Measurements from ENCODE around the gene SMARCA2.

SMARCA2 gene

DNA sequence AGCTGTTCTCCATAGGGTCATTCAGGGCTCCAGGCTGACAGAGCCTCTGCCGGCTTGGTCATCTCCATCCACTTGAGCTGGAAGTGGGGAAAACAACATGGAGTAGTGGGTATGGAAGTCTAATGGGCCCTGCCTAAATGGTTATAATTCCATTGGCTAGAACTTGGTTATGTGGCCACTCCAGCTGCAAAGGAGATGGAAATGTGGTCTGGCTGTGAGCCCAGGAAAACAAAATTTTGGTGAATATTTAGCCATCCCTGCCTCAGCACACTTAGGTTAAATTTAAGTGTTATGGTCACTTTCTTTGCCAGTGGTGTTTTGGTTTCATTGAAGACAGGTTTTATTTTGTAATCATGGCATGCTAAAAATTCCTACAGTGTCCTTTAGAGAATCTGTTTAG, 112.3 kb downstream of the SMARCA2 start:
- Histone ChIP-seq H3K4me1 (ENCODE audit: control insufficient read depth, insufficient read depth, low read length, poor library complexity, severe bottlenecking) (no peaks in the 10 kb centered on the region), H3K36me3 (ENCODE audit: control insufficient read depth, insufficient read depth, low read length) (no peaks in the 10 kb centered on the region), H3K27ac (ENCODE audit: low read depth, low read length, severe bottlenecking) (no peak overlapping the region), H3K4me3 (ENCODE audit: extremely low read depth, insufficient read depth, low read length, poor library complexity, severe bottlenecking) (no peak overlapping the region), H3K9me3 (ENCODE audit: control insufficient read depth, low read length) (no peaks in the 10 kb centered on the region)
- 73 to 100% methylated on average over 1 of the region's 1 CpG for WGBS, 2 experiments (ENCODE audit: insufficient coverage in 2 of 2)

DNA sequence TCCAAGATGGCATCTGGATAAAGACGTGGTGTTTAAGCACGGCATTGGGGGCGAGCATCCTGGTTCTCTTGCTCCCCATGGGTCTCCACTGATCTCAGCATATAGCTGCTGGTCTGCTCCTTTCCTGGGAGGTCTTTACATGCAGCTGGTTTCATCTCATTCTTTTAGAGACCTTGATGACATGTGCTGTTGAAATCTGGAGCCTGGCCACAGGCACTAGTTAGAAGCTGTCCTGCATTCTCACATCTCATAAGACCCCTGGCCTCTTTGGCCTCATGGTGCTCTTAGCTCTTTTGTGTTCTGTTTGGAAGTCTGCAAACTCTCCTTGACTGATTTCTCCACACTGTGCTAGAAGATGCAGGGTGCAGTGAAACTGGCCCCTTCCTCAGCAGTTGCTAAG, 113.0 kb downstream of the SMARCA2 start:
- H3K4me1 ChIP-seq (ENCODE audit: control insufficient read depth, insufficient read depth, low read length, poor library complexity, severe bottlenecking), result peaks cover 3% of the 10 kb centered on the region
- H3K9me3 ChIP-seq (ENCODE audit: control insufficient read depth, low read length), result no peaks in the 10 kb centered on the region
- no peak overlapping the region for H3K4me3 ChIP-seq (ENCODE audit: extremely low read depth, insufficient read depth, low read length, poor library complexity, severe bottlenecking)
- no peaks in the 10 kb centered on the region for H3K36me3 ChIP-seq (ENCODE audit: control insufficient read depth, insufficient read depth, low read length)
- WGBS, 2 experiments (ENCODE audit: insufficient coverage in 2 of 2), result 100% methylated on average over 3 of the region's 3 CpGs
- no peak overlapping the region for H3K27ac ChIP-seq (ENCODE audit: low read depth, low read length, severe bottlenecking)

DNA sequence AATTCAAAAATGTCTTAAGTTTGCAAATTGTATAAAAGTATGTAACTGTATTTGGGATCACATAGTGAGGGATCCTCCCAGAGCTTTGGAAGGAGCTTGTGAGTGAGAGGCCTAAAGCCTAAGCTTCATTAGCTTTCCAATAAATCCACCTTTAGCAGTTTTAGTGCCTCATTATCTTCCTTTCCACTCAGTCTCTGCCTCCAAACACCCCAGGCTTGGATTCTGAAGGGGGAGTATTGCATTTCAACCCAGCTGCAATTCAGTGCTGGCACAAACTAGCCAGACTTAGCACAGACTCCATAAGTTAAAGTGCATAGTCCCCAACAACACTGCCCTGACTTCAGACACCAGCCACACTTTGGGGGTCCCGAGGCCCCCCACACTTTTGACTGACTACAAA, 113.5 kb downstream of the SMARCA2 start:
- Histone ChIP-seq H3K4me3 (ENCODE audit: extremely low read depth, insufficient read depth, low read length, poor library complexity, severe bottlenecking) (no peak overlapping the region), H3K4me1 (ENCODE audit: control insufficient read depth, insufficient read depth, low read length, poor library complexity, severe bottlenecking) (peaks cover 3% of the 10 kb centered on the region), H3K36me3 (ENCODE audit: control insufficient read depth, insufficient read depth, low read length) (no peaks in the 10 kb centered on the region), H3K9me3 (ENCODE audit: control insufficient read depth, low read length) (no peaks in the 10 kb centered on the region), H3K27ac (ENCODE audit: low read depth, low read length, severe bottlenecking) (no peak overlapping the region)
- 75 to 100% methylated on average over 1 of the region's 1 CpG for WGBS, 2 experiments (ENCODE audit: insufficient coverage in 2 of 2)

DNA sequence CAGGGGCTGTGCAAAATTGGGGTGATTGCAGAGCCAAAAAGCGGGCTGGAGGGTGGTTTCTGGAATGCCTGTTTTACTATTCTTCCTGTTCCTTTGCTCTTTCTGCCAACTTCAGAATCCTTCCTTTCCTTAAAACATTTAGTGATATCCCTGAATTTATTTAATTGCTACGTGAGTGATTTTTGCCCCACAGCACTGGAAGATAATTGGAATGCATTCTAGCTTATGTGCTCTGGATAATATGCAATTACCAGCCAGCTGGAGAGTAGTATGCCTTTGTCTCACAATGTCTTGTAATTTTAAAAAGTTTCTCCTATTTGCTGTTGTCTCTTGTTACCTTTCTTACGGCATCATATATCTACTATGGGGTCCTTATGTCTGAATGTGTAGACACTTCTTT, 115.8 kb downstream of the SMARCA2 start:
- H3K36me3 ChIP-seq (ENCODE audit: control insufficient read depth, insufficient read depth, low read length), result no peaks in the 10 kb centered on the region
- peaks cover 3% of the 10 kb centered on the region for H3K4me1 ChIP-seq (ENCODE audit: control insufficient read depth, insufficient read depth, low read length, poor library complexity, severe bottlenecking)
- no peak overlapping the region for H3K4me3 ChIP-seq (ENCODE audit: extremely low read depth, insufficient read depth, low read length, poor library complexity, severe bottlenecking)
- no peaks in the 10 kb centered on the region for H3K9me3 ChIP-seq (ENCODE audit: control insufficient read depth, low read length)
- 80 to 100% methylated on average over 1 of the region's 3 CpGs for WGBS, 2 experiments (ENCODE audit: insufficient coverage in 2 of 2)
- H3K27ac ChIP-seq (ENCODE audit: low read depth, low read length, severe bottlenecking), result no peak overlapping the region

DNA sequence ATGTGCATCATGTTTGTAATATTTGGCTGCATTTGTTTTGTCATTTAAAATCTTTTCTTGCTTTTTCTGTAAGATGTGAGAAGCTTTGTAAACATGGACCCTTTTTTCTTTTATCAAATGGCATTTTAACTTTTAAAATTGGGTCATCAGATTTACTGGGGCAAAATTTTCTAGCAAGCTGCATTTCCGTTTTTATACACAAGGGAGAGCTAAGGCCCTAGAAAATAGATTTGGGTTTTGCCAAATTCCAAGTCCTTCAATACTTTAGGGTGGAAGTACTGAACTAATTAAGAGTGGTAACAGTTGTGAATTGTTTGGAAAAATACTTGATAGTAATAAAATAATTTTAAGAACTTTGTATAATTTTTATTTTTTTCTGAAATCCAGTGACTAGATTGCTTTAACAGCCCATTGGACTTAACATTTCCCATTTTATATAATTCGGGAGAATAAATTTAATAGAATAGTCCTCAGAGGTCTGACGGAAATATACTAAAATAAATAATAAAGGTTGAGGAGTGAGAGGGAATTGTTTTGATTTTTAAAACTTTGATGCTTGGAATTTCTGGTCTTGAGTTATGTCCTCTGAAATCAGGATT, 117.4 kb downstream of the SMARCA2 start:
- H3K9me3 ChIP-seq (ENCODE audit: control insufficient read depth, low read length), result no peaks in the 10 kb centered on the region
- no peak overlapping the region for H3K4me3 ChIP-seq (ENCODE audit: extremely low read depth, insufficient read depth, low read length, poor library complexity, severe bottlenecking)
- H3K27ac ChIP-seq (ENCODE audit: low read depth, low read length, severe bottlenecking), result no peak overlapping the region
- H3K4me1 ChIP-seq (ENCODE audit: control insufficient read depth, insufficient read depth, low read length, poor library complexity, severe bottlenecking), result peaks cover 3% of the 10 kb centered on the region
- WGBS, 2 experiments (ENCODE audit: insufficient coverage in 2 of 2), result no CpG with 5 or more reads among the region's 3 CpGs
- H3K36me3 ChIP-seq (ENCODE audit: control insufficient read depth, insufficient read depth, low read length), result no peaks in the 10 kb centered on the region

DNA sequence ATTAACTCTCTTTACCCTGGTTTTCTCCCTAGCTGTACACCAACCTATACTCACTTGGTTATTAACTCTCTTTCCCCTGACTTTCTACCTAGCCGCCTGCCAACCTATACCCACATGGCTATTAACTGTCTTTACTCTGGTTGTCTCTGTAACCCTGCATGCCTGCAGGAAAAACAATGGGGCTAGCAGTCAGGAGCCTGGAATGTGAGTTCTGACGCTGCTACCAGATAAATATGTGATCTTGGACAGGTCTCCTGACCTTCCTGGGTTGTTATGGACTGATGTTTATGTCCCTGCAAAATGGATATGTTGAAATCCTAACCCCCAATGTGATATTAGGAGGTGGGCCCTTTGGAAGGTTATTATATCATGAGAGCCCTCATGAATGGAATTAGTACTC, 119.2 kb downstream of the SMARCA2 start:
- H3K27ac ChIP-seq (ENCODE audit: low read depth, low read length, severe bottlenecking), result no peak overlapping the region
- peaks cover 3% of the 10 kb centered on the region for H3K4me1 ChIP-seq (ENCODE audit: control insufficient read depth, insufficient read depth, low read length, poor library complexity, severe bottlenecking)
- H3K9me3 ChIP-seq (ENCODE audit: control insufficient read depth, low read length), result no peaks in the 10 kb centered on the region
- no peak overlapping the region for H3K4me3 ChIP-seq (ENCODE audit: extremely low read depth, insufficient read depth, low read length, poor library complexity, severe bottlenecking)
- WGBS, 2 experiments (ENCODE audit: insufficient coverage in 2 of 2), result 63 to 70% methylated on average over 2 of the region's 2 CpGs
- no peaks in the 10 kb centered on the region for H3K36me3 ChIP-seq (ENCODE audit: control insufficient read depth, insufficient read depth, low read length)

DNA sequence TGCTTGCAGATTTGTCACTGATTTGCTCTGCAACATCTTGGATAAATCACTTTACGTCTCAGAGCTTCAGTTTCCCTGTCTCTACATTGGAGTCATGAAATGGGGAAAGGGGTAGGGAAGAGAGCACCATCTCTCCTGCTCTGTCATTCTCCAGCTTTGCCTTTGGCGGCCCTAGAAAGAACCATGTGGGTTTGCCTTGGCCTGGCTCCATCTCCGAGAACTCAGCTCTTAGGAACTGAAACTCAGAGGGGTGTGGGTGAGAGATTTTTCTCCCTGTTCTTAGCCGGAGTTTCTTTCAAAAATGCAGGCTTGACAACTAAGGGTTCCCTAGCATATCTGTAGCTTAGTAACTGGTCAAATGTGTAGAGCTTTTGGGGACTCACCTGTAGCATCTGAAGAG, 123.5 kb downstream of the SMARCA2 start:
- 95 to 100% methylated on average over 2 of the region's 4 CpGs for WGBS, 2 experiments (ENCODE audit: insufficient coverage in 2 of 2)
- Histone ChIP-seq H3K4me3 (ENCODE audit: extremely low read depth, insufficient read depth, low read length, poor library complexity, severe bottlenecking) (no peak overlapping the region), H3K27ac (ENCODE audit: low read depth, low read length, severe bottlenecking) (no peak overlapping the region), H3K36me3 (ENCODE audit: control insufficient read depth, insufficient read depth, low read length) (no peaks in the 10 kb centered on the region), H3K9me3 (ENCODE audit: control insufficient read depth, low read length) (no peaks in the 10 kb centered on the region), H3K4me1 (ENCODE audit: control insufficient read depth, insufficient read depth, low read length, poor library complexity, severe bottlenecking) (no peaks in the 10 kb centered on the region)

DNA sequence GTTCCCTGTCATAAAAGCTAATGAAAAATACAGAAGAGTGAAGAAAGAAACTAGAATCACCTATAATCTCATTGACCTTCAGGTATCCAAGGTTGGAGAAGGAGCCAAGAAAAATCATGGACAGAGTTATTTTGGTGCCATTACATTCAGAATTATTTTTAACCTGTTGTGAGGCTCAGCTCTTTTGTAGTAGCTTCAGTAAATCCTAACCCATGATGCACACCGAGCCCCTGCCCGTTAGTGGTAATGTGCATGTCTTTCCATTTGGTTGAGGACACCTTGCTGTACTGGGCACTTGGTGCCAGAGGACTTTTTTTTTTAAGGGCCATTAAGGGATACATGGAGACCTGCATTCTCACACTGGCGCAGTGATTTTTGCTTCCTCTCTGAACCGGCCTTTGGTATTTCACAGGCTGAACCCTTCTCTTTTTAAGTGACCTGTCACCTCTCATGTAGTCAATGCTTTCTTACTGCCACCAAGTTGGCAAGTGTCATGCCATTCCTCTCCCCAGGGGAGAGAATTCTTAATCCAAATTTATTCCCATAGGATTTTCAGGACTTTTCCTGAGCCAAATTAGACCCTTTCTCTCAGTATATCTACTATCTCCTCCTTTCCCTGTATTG, 125.6 kb downstream of the SMARCA2 start:
- 94 to 96% methylated on average over 4 of the region's 4 CpGs for WGBS, 2 experiments (ENCODE audit: insufficient coverage in 2 of 2)
- H3K27ac ChIP-seq (ENCODE audit: low read depth, low read length, severe bottlenecking), result no peak overlapping the region
- no peak overlapping the region for H3K4me3 ChIP-seq (ENCODE audit: extremely low read depth, insufficient read depth, low read length, poor library complexity, severe bottlenecking)
- H3K9me3 ChIP-seq (ENCODE audit: control insufficient read depth, low read length), result no peaks in the 10 kb centered on the region
- no peaks in the 10 kb centered on the region for H3K4me1 ChIP-seq (ENCODE audit: control insufficient read depth, insufficient read depth, low read length, poor library complexity, severe bottlenecking)
- no peaks in the 10 kb centered on the region for H3K36me3 ChIP-seq (ENCODE audit: control insufficient read depth, insufficient read depth, low read length)

DNA sequence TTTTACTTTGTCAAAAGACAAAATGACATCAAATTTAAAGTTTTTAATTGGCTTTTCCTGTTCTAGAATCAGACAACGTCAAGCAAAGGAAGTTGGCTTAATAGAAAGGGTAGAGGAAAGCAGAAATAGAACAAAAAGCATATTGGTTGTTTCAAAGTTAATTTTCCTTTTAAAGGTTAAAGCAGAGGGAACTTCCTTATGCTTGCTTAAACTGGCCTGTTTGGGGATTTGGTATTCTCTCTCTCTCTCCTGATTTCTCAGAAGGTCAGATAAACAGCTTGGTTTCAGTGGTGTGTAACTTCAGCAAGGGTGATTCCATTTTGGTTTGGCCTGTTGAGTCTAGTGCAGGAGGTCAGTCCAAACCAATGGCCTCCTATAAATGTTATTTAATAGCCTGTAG, 127.1 kb downstream of the SMARCA2 start:
- WGBS, 2 experiments (ENCODE audit: insufficient coverage in 2 of 2), result 80 to 93% methylated on average over 1 of the region's 1 CpG
- Histone ChIP-seq H3K27ac (ENCODE audit: low read depth, low read length, severe bottlenecking) (no peak overlapping the region), H3K4me3 (ENCODE audit: extremely low read depth, insufficient read depth, low read length, poor library complexity, severe bottlenecking) (no peak overlapping the region)

DNA sequence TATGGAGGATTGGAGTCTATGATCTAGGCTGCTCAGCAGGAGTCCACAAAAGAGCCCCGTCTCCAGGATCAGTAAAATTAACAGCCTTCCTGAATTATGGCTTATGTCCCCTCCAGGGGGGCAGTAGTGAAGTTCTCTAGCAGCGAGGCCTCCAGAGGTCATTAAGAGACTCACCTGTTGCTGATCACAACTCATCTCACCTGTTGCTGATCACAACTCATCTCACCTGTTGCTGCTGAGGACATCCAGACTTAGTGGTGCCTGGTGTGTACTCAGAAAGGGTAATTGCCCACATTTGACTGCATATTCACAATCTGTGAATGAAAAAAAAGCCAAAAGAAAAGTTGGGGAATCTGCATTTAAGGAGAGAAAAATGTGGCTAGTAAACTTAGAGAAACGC, 129.5 kb downstream of the SMARCA2 start:
- H3K4me3 ChIP-seq (ENCODE audit: extremely low read depth, insufficient read depth, low read length, poor library complexity, severe bottlenecking), result no peak overlapping the region
- no peaks in the 10 kb centered on the region for H3K36me3 ChIP-seq (ENCODE audit: control insufficient read depth, insufficient read depth, low read length)
- H3K4me1 ChIP-seq (ENCODE audit: control insufficient read depth, insufficient read depth, low read length, poor library complexity, severe bottlenecking), result no peaks in the 10 kb centered on the region
- H3K27ac ChIP-seq (ENCODE audit: low read depth, low read length, severe bottlenecking), result no peak overlapping the region
- WGBS, 2 experiments (ENCODE audit: insufficient coverage in 2 of 2), result 100% methylated on average over 1 of the region's 3 CpGs
- no peaks in the 10 kb centered on the region for H3K9me3 ChIP-seq (ENCODE audit: control insufficient read depth, low read length)

More for the DNA sequence above, 127.1 kb downstream of the SMARCA2 start:
- Histone ChIP-seq H3K36me3 (ENCODE audit: control insufficient read depth, insufficient read depth, low read length) (no peaks in the 10 kb centered on the region), H3K4me1 (ENCODE audit: control insufficient read depth, insufficient read depth, low read length, poor library complexity, severe bottlenecking) (no peaks in the 10 kb centered on the region), H3K9me3 (ENCODE audit: control insufficient read depth, low read length) (no peaks in the 10 kb centered on the region)

DNA sequence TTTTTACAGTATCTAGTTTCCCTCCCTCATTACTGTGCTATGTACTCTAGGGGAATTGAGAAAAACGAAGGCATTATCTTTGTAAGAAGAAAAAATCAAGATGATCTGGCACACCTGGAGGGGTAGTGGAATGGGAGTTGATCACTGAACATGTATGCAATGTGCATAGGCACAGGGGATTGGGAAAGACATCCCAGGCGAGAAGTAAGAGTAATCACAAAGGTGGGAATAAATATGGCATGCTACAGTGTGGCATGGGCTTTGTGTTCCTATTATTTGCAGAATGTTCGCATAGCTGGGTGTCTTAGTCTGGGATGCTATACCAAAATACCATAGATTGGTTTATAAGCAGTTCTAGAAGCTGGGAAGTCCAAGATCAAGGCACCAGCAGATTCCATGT, 130.6 kb downstream of the SMARCA2 start:
- no peak overlapping the region for H3K27ac ChIP-seq (ENCODE audit: low read depth, low read length, severe bottlenecking)
- H3K4me3 ChIP-seq (ENCODE audit: extremely low read depth, insufficient read depth, low read length, poor library complexity, severe bottlenecking), result no peak overlapping the region
- H3K9me3 ChIP-seq (ENCODE audit: control insufficient read depth, low read length), result no peaks in the 10 kb centered on the region
- WGBS, 2 experiments (ENCODE audit: insufficient coverage in 2 of 2), result 89 to 94% methylated on average over 2 of the region's 3 CpGs
- no peaks in the 10 kb centered on the region for H3K4me1 ChIP-seq (ENCODE audit: control insufficient read depth, insufficient read depth, low read length, poor library complexity, severe bottlenecking)
- H3K36me3 ChIP-seq (ENCODE audit: control insufficient read depth, insufficient read depth, low read length), result no peaks in the 10 kb centered on the region

All from mesodermal cell (in vitro differentiated cells).